Ovary (tissue), 3 donors: ENCODE results near the gene RRH.

Experiments used
- POLR2A ChIP-seq: fragments of 450-650 bp; IDR thresholded peaks from one replicate; pipeline ENCODE4 v1.6.1; 2017; ENCODE audit warnings: antibody characterized with exemption, mild to moderate bottlenecking, moderate library complexity
- TF ChIP-seq, protein P1 (sequence below), 3 donors: fragments of 450-650 bp in 2 of 3; fragments of 200-600 bp in 1 of 3; IDR thresholded peaks; one replicate each; pipeline versions ENCODE4 v1.5.1 to v1.8.0; 2016 to 2022; ENCODE audit warnings: antibody characterized with exemption in 3 of 3, mild to moderate bottlenecking in 1 of 3
- donor health status: DM: no; HTN: no; CAD: no.

DNA sequence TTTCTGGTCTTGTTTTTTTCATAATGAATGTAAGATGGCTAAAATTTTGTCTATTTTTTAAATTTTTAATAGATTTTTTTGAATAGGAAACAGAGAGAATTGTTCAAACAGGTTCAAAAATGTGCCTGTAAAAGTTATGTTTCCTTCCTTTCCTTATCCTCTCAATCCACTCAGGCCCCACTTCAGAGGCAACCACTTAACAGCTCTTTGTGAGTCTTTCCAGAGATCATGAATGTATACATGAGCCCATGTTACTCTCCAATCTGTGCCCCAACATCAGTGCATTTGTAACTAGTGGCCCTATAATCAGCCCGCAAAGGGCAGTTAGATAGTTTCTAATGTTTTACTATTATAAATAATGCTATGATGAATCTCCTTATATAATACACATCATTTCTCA is 40.0 kb upstream of the RRH start:
- TF ChIP-seq, protein P1, sequence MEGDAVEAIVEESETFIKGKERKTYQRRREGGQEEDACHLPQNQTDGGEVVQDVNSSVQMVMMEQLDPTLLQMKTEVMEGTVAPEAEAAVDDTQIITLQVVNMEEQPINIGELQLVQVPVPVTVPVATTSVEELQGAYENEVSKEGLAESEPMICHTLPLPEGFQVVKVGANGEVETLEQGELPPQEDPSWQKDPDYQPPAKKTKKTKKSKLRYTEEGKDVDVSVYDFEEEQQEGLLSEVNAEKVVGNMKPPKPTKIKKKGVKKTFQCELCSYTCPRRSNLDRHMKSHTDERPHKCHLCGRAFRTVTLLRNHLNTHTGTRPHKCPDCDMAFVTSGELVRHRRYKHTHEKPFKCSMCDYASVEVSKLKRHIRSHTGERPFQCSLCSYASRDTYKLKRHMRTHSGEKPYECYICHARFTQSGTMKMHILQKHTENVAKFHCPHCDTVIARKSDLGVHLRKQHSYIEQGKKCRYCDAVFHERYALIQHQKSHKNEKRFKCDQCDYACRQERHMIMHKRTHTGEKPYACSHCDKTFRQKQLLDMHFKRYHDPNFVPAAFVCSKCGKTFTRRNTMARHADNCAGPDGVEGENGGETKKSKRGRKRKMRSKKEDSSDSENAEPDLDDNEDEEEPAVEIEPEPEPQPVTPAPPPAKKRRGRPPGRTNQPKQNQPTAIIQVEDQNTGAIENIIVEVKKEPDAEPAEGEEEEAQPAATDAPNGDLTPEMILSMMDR (IDR thresholded peaks at IDR 0.05): no peak
- TF ChIP-seq POLR2A: no peak
